HFF-Myc (cell line): ENCODE results near the gene LRRC8C.

Experiments
- DNase-seq: peaks from one replicate; pipeline ENCODE4 v3.0.0-alpha.2; 2011; ENCODE audit warnings: low read depth; ENCODE audit errors: extremely low read depth
- H3K4me3 ChIP-seq: replicated peaks from 2 replicates; pipeline ENCODE4 v1.5.1; 2011; ENCODE audit warnings: low read depth, mild to moderate bottlenecking, control low read depth, low read length
- CTCF ChIP-seq: IDR thresholded peaks from 2 replicates; pipeline ENCODE4 v1.5.1; 2012; ENCODE audit warnings: mild to moderate bottlenecking, low read depth, low read length, control low read depth; ENCODE audit errors: missing control alignments

Gene LRRC8C

GRCh38 chr1:89725631-89726030, 92.7 kb downstream of the LRRC8C start:
- no peak for DNase-seq
- H3K4me3 ChIP-seq: no peak overlapping the region
- no peak for TF ChIP-seq CTCF

- DNase-seq: no peak
- H3K4me3 ChIP-seq: no peak overlapping the region
- TF ChIP-seq CTCF: no peak
These were observed 94.8 kb downstream of the LRRC8C start for GRCh38 chr1:89727517-89728312.

DNA sequence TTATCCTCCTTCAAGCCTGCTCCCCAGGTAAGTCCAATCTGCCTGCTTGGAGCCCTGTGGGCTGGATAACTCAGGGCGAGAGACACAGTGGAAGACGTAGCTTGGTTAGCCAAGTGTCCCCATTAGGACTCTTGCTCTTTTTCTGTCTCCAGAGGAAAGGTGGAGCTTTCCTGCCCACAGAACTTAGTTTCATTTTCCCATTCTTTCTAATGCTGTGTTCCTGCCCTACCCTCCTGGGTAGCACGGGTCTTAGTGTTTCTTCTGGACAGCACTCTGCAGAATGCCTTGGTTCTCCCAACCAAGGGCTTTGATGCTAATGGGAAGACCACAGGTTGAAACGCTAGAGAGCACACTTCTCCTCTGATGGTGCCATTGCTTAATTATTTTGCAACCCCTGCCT, 95.5 kb downstream of the LRRC8C start:
- no peak for TF ChIP-seq CTCF
- H3K4me3 ChIP-seq: no peak overlapping the region
- no peak for DNase-seq

DNA sequence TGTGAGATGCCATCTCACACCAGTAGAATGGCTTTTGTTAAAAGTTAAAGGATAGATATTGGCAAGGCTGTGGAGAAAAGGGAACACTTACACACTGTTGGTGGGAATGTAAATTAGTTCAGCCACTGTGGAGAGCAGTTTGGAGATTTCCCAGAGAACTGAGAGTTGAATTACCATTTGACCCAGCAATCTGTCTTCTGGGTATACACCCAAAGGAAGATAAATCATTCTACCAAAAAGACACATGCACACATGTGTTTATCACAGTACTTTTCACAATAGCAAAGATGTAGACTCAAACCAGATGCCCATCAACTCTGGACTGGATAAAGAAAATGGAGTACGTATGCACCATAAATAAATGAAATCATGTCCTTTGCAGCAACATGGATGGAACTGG, 99.3 kb downstream of the LRRC8C start:
- no peak overlapping the region for H3K4me3 ChIP-seq
- no peak for DNase-seq
- no peak for TF ChIP-seq CTCF

GRCh38 chr1:89732643-89733222, 99.8 kb downstream of the LRRC8C start:
- TF ChIP-seq CTCF: no peak
- H3K4me3 ChIP-seq: no peak overlapping the region
- DNase-seq: no peak

GRCh38 chr1:89733748-89734147, 100.8 kb downstream of the LRRC8C start:
- no peak overlapping the region for H3K4me3 ChIP-seq

More at GRCh38 chr1:89733748-89734147, 100.8 kb downstream of the LRRC8C start:
- no peak for DNase-seq
- TF ChIP-seq CTCF: no peak
